GM12878 (cell line): ENCODE measurements around the gene SPOP. TPM values are rescaled to one million over a fixed set of nuclear protein-coding genes. Genes with fewer than 3 reads are reported as not detected.

Experiments used
- ATAC-seq: fragments of 200-7000 bp; cut with Tn5 transposase; 3 replicates; pipeline ENCODE4 v1.9.1; 2020; ENCODE audit warnings: mild to moderate bottlenecking, moderate library complexity
- BruUV-seq: library from RNA; stranded (reverse); fragments of 400-500 nt; replicated peaks from 2 replicates; lab custom pipeline; 2021; lab: Mats Ljungman, UMichigan
- CTCF ChIA-PET: fragments of 300-600 bp; sonication (Branson Sonifier 250); formaldehyde crosslinking; extraction: SDS; loops from one replicate; lab custom pipeline; 2021; ENCODE audit warnings: inconsistent platforms; lab: Yijun Ruan, JAX
- POLR2A ChIA-PET: fragments of 350-600 bp; formaldehyde crosslinking; extraction: SDS; loops from one replicate; lab custom pipeline; 2021; ENCODE audit warnings: inconsistent platforms; lab: Charles Lee
- RAD21 ChIA-PET: fragments of 300-600 bp; sonication (Branson Sonifier 250); formaldehyde crosslinking; loops from one replicate; lab custom pipeline; 2023; ENCODE audit warnings: antibody characterized with exemption; ENCODE audit not compliant: unreplicated experiment; lab: Charles Lee
- SMC1A ChIA-PET: fragments of 300-600 bp; sonication (Branson Sonifier 250); formaldehyde crosslinking; loops from one replicate; lab custom pipeline; 2023; ENCODE audit not compliant: unreplicated experiment, uncharacterized antibody; lab: Charles Lee
- DNase-seq: peaks from one replicate; pipeline ENCODE4 v3.0.0-alpha.2; 2011; ENCODE audit warnings: low read depth, low spot score
- FAIRE-seq: peaks from 3 replicates; lab custom pipeline; 2011; peaks lifted over from hg19 to GRCh38; lab: Jason Lieb, UNC
- H2AFZ ChIP-seq: 2 replicates; pipeline ENCODE4 v1.6.0; 2011; ENCODE audit warnings: low read depth, low read length, control low read depth; ENCODE audit not compliant: control insufficient read depth
- H3K27ac ChIP-seq: 2 replicates; pipeline ENCODE4 v1.5.1; 2011; ENCODE audit warnings: control low read depth; ENCODE audit not compliant: control insufficient read depth, insufficient read depth
- H3K27me3 ChIP-seq, 2 experiments: replicated peaks in 1 of 2; 2 replicates each; pipeline versions ENCODE4 v1.6.0 to v1.6.1; 2011; ENCODE audit warnings: low read length in 1 of 2; ENCODE audit not compliant: control insufficient read depth in 2 of 2, insufficient read depth in 2 of 2
- H3K36me3 ChIP-seq, 2 experiments: 2 replicates each; pipeline ENCODE4 v1.5.1; 2011; ENCODE audit warnings: low read length in 1 of 2; ENCODE audit not compliant: control insufficient read depth in 2 of 2, insufficient read depth in 2 of 2
- H3K4me1 ChIP-seq: 2 replicates; pipeline ENCODE4 v1.6.1; 2011; ENCODE audit warnings: mild to moderate bottlenecking, low read length, moderate library complexity, mixed read lengths; ENCODE audit not compliant: control insufficient read depth, insufficient read depth
- H3K4me2 ChIP-seq: 2 replicates; pipeline ENCODE4 v1.6.0; 2011; ENCODE audit warnings: control low read depth; ENCODE audit not compliant: control insufficient read depth, insufficient read depth
- H3K4me3 ChIP-seq: fragments of 200-600 bp; sonication (generic); 2 replicates; pipeline ENCODE4 v1.5.1; 2016
- H3K79me2 ChIP-seq: 2 replicates; pipeline ENCODE4 v1.6.0; 2011; ENCODE audit warnings: low read length; ENCODE audit not compliant: control insufficient read depth, insufficient read depth
- H3K9ac ChIP-seq: 2 replicates; pipeline ENCODE4 v1.8.0; 2011; ENCODE audit warnings: low read length, control low read depth, mixed read lengths; ENCODE audit not compliant: control insufficient read depth, insufficient read depth
- H3K9me3 ChIP-seq: replicated peaks from 3 replicates; pipeline ENCODE4 v1.5.1; 2011; ENCODE audit warnings: mild to moderate bottlenecking, low read length; ENCODE audit not compliant: control insufficient read depth, insufficient read depth
- H4K20me1 ChIP-seq: 2 replicates; pipeline ENCODE4 v1.6.0; 2011; ENCODE audit not compliant: control insufficient read depth, insufficient read depth
- FOXM1 ChIP-seq: IDR thresholded peaks from 2 replicates; pipeline ENCODE4 v1.6.1; 2012; ENCODE audit warnings: low read depth, mild to moderate bottlenecking, inconsistent platforms, low read length, moderate library complexity
- NFIC ChIP-seq: IDR thresholded peaks from 2 replicates; pipeline ENCODE4 v1.6.1; 2012; ENCODE audit warnings: low read depth, mild to moderate bottlenecking, inconsistent platforms, low read length, moderate library complexity
- POLR2A ChIP-seq: IDR thresholded peaks from 2 replicates; pipeline ENCODE4 v1.6.1; 2011; ENCODE audit warnings: low read depth, mild to moderate bottlenecking, low read length
- RBBP5 ChIP-seq: fragments of 200-600 bp; sonication (generic); conservative IDR thresholded peaks from 2 replicates; pipeline ENCODE4 v1.6.1; 2016
- SMC3 ChIP-seq: IDR thresholded peaks from 2 replicates; pipeline ENCODE4 v1.6.1; 2011; ENCODE audit warnings: low read length, improper control_type of control experiment, borderline replicate concordance
- ZNF217 ChIP-seq: fragments of 450-650 bp; IDR thresholded peaks from 2 replicates; pipeline ENCODE4 v1.6.1; 2017; ENCODE audit warnings: antibody characterized with exemption, mild to moderate bottlenecking
- WGBS: methylation state at CpG from one replicate; pipeline ENCODE4 v1.1.6; 2016; ENCODE audit warnings: low lambda C conversion rate; ENCODE audit not compliant: insufficient replicate concordance, insufficient coverage; ENCODE audit errors: missing lambda C conversion rate; 5-methylcytosine and 5-hydroxymethylcytosine counted together
- in situ Hi-C: fragments of 300-500 bp; cut with MboI; formaldehyde crosslinking; loops from 9 replicates; pipeline ENCODE4 v1.14.3; 2018; ENCODE audit warnings: mixed read lengths
- intact Hi-C: fragments of 100-400 bp; cut with micrococcal nuclease; formaldehyde crosslinking; loops from one replicate; pipeline ENCODE4 v1.14.2; 2022; ENCODE audit not compliant: unreplicated experiment
- polyA plus RNA-seq, 11 experiments: library from polyadenylated mRNA; depleted of rRNA in 4 of 11; unstranded in 6 of 11; stranded (reverse) in 5 of 11; fragments of >200 nt; fragmentation: Nextera tagmentation in 4 of 11; fragmentation: Illumina TruSeq in 1 of 11; extraction: Ambion mirVana in 4 of 11; extraction: Trizol in 1 of 11; gene quantifications; 1 replicate in 1 of 11; 2 replicates in 10 of 11; pipeline versions ENCODE4 v1.2.1 to v1.2.3, GENCODE V29; 2011 to 2016; ENCODE audit warnings: inconsistent platforms in 2 of 11, missing spikeins in 2 of 11, low read depth in 1 of 11
- total RNA-seq, 4 experiments: library from RNA; depleted of rRNA in 3 of 4; stranded (reverse); fragments of >200 nt in 3 of 4; fragmentation: Illumina TruSeq in 1 of 4; extraction: Trizol in 1 of 4; gene quantifications; 2 replicates each; pipeline versions ENCODE4 v1.2.1 to v1.2.3, GENCODE V29; 2013 to 2021
- TF ChIP-seq, protein P1 (sequence below): fragments of 450-650 bp; formaldehyde crosslinking; IDR thresholded peaks from 2 replicates; pipeline ENCODE4 v1.5.0; 2022; ENCODE audit warnings: mild to moderate bottlenecking, missing genetic modification characterization

Gene SPOP
- total and polyA plus RNA-seq, 10 of the 15 experiments (the other 5 are each of a cell fraction or from before 2014, with no cell fraction given) = 35.1 to 80.4 (median 44.7) TPM

DNA sequence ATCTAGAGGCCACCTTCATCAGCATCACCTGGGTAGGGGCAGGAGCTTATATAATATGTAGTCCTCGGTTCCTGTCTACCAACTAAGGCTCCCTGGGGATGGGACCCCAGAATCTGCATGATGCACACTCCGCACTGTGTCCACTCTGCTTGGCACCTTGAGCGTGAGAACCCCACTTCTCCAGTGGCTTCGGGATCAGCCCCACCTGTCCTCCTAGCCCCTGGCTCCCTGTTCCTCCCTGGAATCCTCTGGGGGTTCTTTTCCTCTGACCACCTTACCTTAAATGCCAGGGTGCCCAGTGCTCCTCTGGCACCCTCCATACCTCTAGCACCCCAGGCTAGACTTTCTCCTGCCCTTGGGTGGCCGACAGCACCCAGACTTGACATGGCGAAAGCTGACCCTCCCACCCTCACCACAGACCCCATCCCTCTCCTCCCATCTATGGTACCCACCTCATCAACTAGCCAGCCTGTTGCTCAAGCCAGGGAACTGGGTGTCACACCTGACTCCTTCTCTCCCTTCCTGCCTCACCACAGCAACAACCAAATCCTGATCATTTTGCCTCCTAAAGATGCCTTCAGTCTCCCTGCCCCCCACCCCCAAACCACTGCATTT, 105.0 kb downstream of the SPOP start:
- ATAC-seq (no peak), DNase-seq (no peak), FAIRE-seq (no peak)
- Histone ChIP-seq H3K4me3 (no peak overlapping the region), H3K4me1 (peaks cover 13% of the 10 kb centered on the region), H3K27me3 (peaks cover 2 to 8% of the 10 kb centered on the region in 2 experiments; a peak in 3 of 4 replicates), H3K36me3 (no peaks in the 10 kb centered on the region), H4K20me1 (no peaks in the 10 kb centered on the region), H3K79me2 (no peaks in the 10 kb centered on the region), H3K4me2 (no peak overlapping the region), H3K9ac (no peak overlapping the region), H3K9me3 (no peaks in the 10 kb centered on the region), H3K27ac (no peak overlapping the region), H2AFZ (no peak overlapping the region)
- POLR2A ChIA-PET = no interaction called here
- TF ChIP-seq NFIC (no peak), ZNF217 (no peak), POLR2A (no peak), RBBP5 (no peak), FOXM1 (no peak), SMC3 (no peak)
- TF ChIP-seq, protein P1, sequence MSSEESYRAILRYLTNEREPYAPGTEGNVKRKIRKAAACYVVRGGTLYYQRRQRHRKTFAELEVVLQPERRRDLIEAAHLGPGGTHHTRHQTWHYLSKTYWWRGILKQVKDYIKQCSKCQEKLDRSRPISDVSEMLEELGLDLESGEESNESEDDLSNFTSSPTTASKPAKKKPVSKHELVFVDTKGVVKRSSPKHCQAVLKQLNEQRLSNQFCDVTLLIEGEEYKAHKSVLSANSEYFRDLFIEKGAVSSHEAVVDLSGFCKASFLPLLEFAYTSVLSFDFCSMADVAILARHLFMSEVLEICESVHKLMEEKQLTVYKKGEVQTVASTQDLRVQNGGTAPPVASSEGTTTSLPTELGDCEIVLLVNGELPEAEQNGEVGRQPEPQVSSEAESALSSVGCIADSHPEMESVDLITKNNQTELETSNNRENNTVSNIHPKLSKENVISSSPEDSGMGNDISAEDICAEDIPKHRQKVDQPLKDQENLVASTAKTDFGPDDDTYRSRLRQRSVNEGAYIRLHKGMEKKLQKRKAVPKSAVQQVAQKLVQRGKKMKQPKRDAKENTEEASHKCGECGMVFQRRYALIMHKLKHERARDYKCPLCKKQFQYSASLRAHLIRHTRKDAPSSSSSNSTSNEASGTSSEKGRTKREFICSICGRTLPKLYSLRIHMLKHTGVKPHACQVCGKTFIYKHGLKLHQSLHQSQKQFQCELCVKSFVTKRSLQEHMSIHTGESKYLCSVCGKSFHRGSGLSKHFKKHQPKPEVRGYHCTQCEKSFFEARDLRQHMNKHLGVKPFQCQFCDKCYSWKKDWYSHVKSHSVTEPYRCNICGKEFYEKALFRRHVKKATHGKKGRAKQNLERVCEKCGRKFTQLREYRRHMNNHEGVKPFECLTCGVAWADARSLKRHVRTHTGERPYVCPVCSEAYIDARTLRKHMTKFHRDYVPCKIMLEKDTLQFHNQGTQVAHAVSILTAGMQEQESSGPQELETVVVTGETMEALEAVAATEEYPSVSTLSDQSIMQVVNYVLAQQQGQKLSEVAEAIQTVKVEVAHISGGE = no peak
- intact Hi-C loops = no loop called here
- SMC1A ChIA-PET = interaction anchor here (0.5 to 8.5 kb wide), 3 partner anchors 125 to 201 kb away, joined by 3 to 121 read pairs (median 3); no protein-coding TSS in a partner anchor
- in situ Hi-C loops = loop anchor here (5.0 kb wide), 3 partner anchors 124 to 424 kb away; partner anchors contain the start of genes DLX3 and KAT7
- CTCF ChIA-PET = interaction anchor here (9.1 to 17.8 kb wide), 2 partner anchors 16 to 123 kb away, joined by 93 to 483 read pairs; no protein-coding TSS in a partner anchor
- WGBS = 13% methylated on average over 6 of the region's 6 CpGs
- BruUV-seq = no TSS peak
- RAD21 ChIA-PET = interaction anchor here (0.6 to 2.6 kb wide), 4 partner anchors 15 to 256 kb away, joined by 3 to 15 read pairs (median 3); no protein-coding TSS in a partner anchor
